ENCODE data around the gene PCDH15.
"Not testable (repeated sequence)": the region's sequence is repeated elsewhere in the genome, so short reads cannot be mapped to it uniquely, and the experiment has no call there.

Gene PCDH15

GRCh38 chr10:54576541-54576940 is 224.5 kb downstream of the PCDH15 start:
- no peak for DNase-seq (ENCODE audit: low read depth in 2 of 3, low spot score in 1 of 3)

GRCh38 chr10:54559498-54559897 is 241.5 kb downstream of the PCDH15 start:
- DNase-seq (ENCODE audit: low read depth in 2 of 3, low spot score in 1 of 3): no peak

DNA sequence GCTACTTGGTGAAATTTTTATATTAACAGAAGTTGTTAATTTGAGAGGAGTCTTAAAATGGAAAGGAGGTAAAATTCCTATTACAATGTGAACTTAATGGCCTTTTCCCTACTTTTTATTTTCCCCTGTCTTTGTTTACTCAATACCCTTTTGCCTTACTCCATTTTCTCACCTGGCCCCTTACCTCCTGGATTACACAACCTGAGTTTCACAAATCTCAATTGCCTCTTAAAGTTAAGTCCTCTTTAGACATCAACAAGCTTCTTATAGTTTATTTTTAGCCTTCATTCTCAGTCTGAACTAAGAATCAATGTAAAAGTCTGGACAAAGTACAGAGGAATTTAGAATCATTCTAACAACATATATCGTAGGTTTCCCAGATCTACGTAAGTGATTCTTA is 247.0 kb downstream of the PCDH15 start:
- DNase-seq (ENCODE audit: low read depth in 2 of 3, low spot score in 1 of 3): no peak

DNA sequence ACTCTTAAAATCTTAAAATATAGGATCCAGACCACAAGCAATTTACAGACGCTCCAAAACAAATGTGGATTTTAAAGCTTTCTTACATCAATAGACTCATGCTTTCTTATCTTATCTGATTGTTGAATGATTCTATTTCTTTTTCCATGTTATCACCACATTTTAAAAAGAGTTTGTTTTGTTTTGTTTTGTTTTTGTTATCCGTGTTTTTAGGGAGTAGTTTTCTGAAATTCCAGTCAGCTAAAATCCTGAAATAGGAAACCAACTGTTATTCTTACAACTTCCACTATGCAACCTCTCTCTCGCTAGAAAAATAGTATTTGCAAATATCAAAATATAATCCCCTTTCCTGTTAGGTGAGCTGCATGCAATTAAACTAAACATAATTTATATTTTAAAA is 251.0 kb downstream of the PCDH15 start:
- DNase-seq (ENCODE audit: low read depth in 2 of 3, low spot score in 1 of 3): no peak

GRCh38 chr10:54531296-54531695 is 269.7 kb downstream of the PCDH15 start:
- DNase-seq (ENCODE audit: low read depth in 2 of 3, low spot score in 1 of 3): no peak

GRCh38 chr10:54530299-54530698 is 270.7 kb downstream of the PCDH15 start:
- DNase-seq (ENCODE audit: low read depth in 2 of 3, low spot score in 1 of 3): no peak

DNA sequence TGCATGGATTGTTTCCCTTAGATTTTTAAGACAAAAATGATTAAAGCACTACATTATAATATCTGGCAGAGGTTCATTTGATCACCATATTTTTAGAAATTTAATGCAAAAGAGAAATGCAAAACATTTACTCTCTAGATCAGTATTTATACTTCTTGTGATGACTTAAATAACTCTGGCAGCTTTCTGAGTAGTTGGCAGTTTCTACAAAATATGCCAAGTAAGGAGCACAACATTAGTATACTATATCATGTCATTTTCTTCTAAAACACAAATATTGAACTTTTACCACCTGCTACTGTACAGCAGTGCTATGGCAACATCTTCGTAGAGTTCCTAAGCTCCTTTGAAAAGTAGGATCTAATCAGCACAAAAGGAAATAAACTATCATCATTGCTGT is 275.2 kb downstream of the PCDH15 start:
- DNase-seq (ENCODE audit: low read depth in 2 of 3, low spot score in 1 of 3): no peak

DNA sequence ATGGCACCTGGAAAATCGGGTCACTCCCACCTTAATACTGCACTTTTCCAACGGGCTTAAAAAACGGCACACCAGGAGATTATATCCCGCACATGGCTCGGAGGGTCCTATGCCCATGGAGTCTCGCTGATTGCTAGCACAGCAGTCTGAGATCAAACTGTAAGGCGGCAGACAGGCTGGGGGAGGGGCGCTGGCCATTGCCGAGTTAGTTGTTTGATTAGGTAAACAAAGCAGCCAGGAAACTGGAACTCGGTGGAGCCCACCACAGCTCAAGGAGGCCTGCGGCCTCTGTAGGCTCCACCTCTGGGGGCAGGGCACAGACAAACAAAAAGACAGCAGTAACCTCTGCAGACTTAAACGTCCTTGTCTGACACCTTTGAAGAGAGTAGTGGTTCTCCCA is 285.8 kb downstream of the PCDH15 start:
- DNase-seq (ENCODE audit: low read depth in 2 of 3, low spot score in 1 of 3): not testable (repeated sequence)

- DNase-seq (ENCODE audit: low read depth in 2 of 3, low spot score in 1 of 3): no peak
These were observed 297.2 kb downstream of the PCDH15 start for GRCh38 chr10:54503863-54504262.

DNA sequence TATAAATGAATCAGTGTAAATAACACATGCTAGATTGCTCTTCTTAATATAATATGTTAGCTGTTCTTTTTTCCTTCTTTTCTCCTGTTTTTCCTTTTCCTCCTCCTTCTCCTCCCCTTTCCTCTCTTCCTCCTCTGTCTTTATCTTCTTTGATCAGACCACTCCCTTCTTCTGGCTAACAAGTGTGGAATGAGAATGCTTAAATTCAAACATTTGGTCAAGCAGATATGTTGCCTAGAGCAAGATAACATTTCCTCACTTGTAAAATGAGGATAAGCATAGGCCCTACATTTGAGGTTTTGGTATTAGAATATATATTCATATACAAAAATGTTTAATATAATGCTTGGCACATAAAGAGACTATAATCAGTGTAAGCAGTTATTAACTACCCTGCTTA is 299.1 kb downstream of the PCDH15 start:
- no peak for DNase-seq (ENCODE audit: low read depth in 2 of 3, low spot score in 1 of 3)

DNA sequence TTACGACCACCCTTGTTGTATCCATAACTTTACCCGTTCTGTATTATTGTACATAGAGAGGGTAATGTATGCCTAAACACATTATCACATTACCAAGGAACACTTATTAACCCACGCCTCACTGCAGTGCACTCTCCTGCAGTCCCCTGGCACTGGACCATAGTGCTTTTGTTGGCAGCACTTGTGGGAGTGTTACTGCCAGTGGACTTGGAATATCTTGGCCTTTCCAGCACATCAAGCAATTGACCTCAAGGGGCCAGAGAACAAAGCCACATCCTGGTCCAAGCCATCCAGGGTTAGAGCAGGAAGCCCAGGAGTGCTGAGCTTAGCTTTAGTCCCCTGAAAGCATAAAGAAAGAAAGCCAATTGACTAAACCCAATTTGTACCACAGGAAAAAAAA is 304.2 kb downstream of the PCDH15 start:
- no peak for DNase-seq (ENCODE audit: low read depth in 2 of 3, low spot score in 1 of 3)

DNA sequence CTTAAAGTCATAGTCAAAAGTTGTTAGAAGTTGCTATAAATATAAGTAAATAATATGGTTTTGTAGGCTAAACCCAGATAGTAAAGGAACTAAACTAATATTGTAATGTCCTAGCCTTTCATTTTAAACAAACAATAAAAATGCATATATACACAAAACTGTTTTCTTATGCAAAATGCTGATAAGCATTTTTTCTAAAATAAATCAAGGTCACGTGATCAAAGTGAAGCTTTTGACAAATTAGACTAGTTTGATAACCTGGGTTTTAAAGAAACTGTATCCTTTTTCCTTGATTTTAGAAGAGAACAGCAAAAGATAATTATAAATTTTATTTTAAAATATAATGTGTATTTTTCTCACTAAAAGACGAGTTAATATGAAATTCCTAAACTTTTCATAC is 313.3 kb downstream of the PCDH15 start:
- no peak for DNase-seq (ENCODE audit: low read depth in 2 of 3, low spot score in 1 of 3)

GRCh38 chr10:54485971-54486370 is 315.1 kb downstream of the PCDH15 start:
- DNase-seq (ENCODE audit: low read depth in 2 of 3, low spot score in 1 of 3): no peak

DNA sequence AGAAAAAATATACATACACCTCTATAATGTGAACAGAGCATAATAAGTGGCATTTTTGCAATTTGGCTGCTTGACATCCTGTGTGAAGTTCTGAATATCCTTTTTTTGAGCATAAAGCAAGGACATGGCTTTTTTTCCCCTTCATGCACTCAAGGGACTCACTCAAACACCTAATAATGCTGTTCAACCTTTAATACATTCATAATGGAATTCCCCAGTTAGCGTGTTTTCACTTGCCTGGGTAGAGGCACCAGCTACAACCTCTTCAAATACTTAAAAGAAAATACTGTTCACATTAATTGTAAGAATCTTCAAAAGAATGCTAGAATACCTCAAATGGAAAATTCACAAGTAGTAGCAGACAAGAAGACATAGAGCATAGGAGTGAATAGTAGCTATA is 316.8 kb downstream of the PCDH15 start:
- DNase-seq (ENCODE audit: low read depth in 2 of 3, low spot score in 1 of 3): no peak

- DNase-seq (ENCODE audit: low read depth in 2 of 3, low spot score in 1 of 3): no peak
These were observed 322.4 kb downstream of the PCDH15 start for GRCh38 chr10:54478601-54479000.

DNA sequence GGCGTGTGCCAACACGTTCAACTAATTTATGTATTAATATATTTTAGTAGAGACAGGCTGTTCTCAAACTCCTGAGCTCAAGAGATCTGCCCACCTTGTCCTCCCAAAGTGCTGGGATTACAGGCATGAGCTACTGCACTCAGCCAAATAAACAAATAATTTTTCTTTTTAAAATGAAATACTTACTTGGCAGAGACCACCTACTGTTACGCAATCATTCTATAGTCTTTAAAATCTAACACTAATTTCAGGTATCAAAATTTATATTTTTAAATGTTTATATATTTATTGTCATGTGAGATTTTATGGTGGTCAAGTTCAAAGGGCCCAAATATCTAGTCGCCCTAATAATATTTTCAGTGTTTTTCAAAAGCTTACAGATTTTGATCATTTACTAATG is 323.3 kb downstream of the PCDH15 start:
- no peak for DNase-seq (ENCODE audit: low read depth in 2 of 3, low spot score in 1 of 3)

DNA sequence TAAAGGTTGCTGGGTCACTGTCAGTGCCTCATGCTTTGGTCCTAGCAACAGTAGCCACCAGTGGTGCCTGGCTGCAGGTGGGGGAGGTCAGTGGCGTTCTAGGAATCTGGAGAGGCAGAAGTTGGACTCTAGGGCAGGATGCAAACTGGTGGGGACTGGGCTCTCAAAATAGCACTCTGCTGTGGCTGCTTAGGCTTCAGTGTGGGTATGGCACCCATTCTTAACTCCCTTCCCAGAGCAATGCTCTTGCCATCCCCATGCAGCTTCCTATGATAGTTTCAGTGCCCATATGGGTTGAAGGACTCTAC is 330.8 kb downstream of the PCDH15 start:
- no peak for DNase-seq (ENCODE audit: low read depth in 2 of 3, low spot score in 1 of 3)

DNA sequence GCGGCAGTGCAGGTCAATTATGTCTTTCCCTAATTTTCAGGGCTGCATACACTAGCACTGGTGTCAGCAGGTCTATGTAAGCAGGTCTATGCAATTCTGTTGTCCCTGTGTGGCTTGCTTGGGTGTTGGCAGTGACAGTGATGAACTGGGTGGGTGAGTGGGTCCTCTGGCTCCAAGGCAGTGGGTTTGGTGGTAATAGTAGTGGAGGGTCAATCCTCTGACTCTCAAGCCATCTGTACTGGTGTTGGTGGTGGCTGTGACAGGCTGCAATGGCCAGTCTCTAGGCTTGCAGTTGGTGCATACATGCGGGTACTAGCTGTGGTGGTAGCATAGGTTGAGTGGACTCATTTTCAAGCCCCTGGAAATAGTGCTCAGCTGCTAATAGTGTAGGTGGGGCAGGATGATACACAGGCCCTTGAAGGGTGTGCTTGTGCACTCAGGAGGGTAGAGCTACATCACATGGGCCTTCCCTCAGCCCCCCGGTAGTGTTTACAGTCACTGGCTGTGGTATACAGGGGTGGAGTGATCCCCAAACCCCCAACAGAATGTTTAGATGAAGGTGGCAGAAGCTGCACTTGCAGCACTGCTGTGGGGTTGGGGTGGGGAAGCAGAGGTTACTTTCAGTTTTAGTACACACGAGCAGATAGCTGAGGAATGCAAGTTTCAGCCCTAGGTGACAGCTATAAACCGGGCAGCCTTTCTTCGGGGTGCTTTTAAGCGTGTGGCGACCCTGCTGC is 331.3 kb downstream of the PCDH15 start:
- no peak for DNase-seq (ENCODE audit: low read depth in 2 of 3, low spot score in 1 of 3)

- DNase-seq (ENCODE audit: low read depth in 2 of 3, low spot score in 1 of 3): no peak
These were observed 346.8 kb downstream of the PCDH15 start for GRCh38 chr10:54454271-54454670.

DNA sequence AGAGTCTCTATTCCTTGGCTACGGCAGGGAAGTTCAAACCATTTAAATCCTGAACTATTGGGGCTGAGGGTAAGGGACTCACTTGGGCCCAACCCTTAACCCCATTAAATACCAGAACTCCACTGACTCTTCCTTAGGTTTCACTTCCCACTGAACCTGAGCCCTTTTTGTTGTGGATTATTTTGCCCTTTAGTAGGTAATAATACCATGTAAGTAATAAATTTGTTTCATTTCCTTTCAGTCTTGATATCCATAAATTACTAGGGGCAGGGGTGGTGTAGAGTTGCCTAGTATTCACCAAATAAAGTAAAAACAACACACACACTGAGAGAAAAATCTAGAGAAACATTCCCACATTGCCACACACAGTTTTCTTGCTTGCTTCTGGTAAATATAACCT is 352.0 kb downstream of the PCDH15 start:
- no peak for DNase-seq (ENCODE audit: low read depth in 2 of 3, low spot score in 1 of 3)

DNA sequence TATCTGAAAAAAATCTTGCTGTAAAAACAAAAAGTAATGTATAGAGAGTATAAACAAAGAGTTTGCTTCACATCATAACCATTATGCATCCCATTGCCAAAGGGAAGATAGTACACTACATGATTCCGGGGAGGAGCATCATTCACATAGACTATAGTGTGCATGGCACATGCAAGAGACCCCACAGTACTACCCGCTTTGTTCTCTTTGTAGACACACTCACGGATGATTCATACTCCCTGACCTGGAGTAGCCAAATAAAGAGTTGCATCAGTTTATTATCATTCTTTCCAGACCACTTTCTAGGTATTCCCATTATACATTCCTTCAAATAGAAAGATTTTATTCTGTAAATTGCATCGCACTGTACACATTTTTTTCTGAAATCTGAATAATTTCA is 356.9 kb downstream of the PCDH15 start:
- DNase-seq (ENCODE audit: low read depth in 2 of 3, low spot score in 1 of 3): no peak

- DNase-seq (ENCODE audit: low read depth in 2 of 3, low spot score in 1 of 3): no peak
These were observed 359.8 kb downstream of the PCDH15 start for GRCh38 chr10:54441275-54441674.

- DNase-seq (ENCODE audit: low read depth in 2 of 3, low spot score in 1 of 3): no peak
These were observed 366.2 kb downstream of the PCDH15 start for GRCh38 chr10:54434782-54435181.

- no peak for DNase-seq (ENCODE audit: low read depth in 2 of 3, low spot score in 1 of 3)
These were observed 385.5 kb downstream of the PCDH15 start for GRCh38 chr10:54415483-54415882.
